ENCODE data around the gene SYT1. TPM values are rescaled to one million over a fixed set of nuclear protein-coding genes. Genes with fewer than 3 reads are reported as not detected.
A peak's percentile ranks its signal among the peaks of the same experiment; 100 is the strongest.

Gene SYT1
- total and polyA plus RNA-seq, 8 donors: under 0.01 to 11.4 (median 0.88) TPM

DNA sequence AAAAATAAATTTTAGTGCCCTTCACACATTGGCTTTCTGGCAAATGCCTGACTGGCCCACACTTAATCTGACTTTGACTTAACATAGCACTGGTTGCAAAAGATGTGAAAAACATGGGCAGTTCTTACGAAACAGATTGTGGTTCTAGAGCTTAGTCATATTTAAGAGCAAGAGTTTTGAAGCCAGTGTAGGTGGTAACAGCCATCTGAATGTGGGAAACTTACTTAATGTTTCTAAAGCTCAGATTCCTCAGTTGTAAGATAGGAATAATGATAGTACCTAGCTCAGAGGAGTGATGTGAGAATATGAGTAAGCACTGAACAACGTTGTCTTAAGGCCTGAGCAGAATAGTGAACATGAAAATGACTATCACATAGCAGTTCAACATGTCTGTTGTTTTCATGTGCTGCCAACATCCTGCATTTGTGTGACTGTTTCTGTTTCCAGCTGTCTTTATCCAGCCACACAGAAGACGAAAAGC lies 262.7 kb downstream of the SYT1 start:
- Histone ChIP-seq H3K36me3 (no peaks in the 10 kb centered on the region), H3K4me1 (no peaks in the 10 kb centered on the region), H3K27ac (no peak overlapping the region), H3K27me3 (no peaks in the 10 kb centered on the region), H3K9me3 (no peaks in the 10 kb centered on the region), H3K4me3 (no peak overlapping the region)
- peak in 1 of 2 donors; percentile 16 for DNase-seq
- intact Hi-C loops (cut with DNase I; ENCODE audit: low total_unique reads): no loop called here
- WGBS, 5 donors: 47 to 64% (median 51%) methylated on average over 3 of the region's 3 CpGs
- TF ChIP-seq, protein P1, sequence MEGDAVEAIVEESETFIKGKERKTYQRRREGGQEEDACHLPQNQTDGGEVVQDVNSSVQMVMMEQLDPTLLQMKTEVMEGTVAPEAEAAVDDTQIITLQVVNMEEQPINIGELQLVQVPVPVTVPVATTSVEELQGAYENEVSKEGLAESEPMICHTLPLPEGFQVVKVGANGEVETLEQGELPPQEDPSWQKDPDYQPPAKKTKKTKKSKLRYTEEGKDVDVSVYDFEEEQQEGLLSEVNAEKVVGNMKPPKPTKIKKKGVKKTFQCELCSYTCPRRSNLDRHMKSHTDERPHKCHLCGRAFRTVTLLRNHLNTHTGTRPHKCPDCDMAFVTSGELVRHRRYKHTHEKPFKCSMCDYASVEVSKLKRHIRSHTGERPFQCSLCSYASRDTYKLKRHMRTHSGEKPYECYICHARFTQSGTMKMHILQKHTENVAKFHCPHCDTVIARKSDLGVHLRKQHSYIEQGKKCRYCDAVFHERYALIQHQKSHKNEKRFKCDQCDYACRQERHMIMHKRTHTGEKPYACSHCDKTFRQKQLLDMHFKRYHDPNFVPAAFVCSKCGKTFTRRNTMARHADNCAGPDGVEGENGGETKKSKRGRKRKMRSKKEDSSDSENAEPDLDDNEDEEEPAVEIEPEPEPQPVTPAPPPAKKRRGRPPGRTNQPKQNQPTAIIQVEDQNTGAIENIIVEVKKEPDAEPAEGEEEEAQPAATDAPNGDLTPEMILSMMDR (IDR thresholded peaks at IDR 0.05): no peak
- TF ChIP-seq POLR2A (IDR thresholded peaks at IDR 0.05) (no peak), POLR2AphosphoS5 (IDR thresholded peaks at IDR 0.05) (no peak), EP300 (IDR thresholded peaks at IDR 0.05) (no peak)

DNA sequence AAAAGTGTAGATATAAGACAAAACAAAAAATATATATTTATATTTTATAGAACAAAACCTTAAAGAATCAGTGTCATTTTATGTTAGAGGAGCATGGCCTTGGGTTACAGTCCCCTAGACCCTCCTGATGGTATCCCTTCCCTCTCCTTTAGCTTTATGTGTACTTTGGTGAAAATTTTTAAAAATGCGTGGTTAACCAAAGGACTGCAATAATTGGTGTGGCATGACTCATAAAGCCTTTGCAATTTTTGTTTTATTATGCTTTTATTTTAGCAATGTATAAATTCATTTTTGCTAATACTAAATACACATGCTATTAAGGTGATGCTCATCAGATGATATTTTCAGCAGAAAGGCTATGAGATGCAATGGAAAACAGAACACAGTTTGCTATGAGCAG lies 264.4 kb downstream of the SYT1 start:
- Histone ChIP-seq H3K4me1 (no peaks in the 10 kb centered on the region), H3K4me3 (no peak overlapping the region), H3K9me3 (no peaks in the 10 kb centered on the region), H3K27ac (no peak overlapping the region), H3K36me3 (no peaks in the 10 kb centered on the region), H3K27me3 (no peaks in the 10 kb centered on the region)
- no peak for TF ChIP-seq POLR2A (IDR thresholded peaks at IDR 0.05)
- TF ChIP-seq, protein P1 (IDR thresholded peaks at IDR 0.05): no peak
- intact Hi-C loops (cut with DNase I; ENCODE audit: low total_unique reads): no loop called here
- 85 to 93% (median 89%) methylated on average over 1 of the region's 1 CpG for WGBS, 5 donors
- DNase-seq: no peak

DNA sequence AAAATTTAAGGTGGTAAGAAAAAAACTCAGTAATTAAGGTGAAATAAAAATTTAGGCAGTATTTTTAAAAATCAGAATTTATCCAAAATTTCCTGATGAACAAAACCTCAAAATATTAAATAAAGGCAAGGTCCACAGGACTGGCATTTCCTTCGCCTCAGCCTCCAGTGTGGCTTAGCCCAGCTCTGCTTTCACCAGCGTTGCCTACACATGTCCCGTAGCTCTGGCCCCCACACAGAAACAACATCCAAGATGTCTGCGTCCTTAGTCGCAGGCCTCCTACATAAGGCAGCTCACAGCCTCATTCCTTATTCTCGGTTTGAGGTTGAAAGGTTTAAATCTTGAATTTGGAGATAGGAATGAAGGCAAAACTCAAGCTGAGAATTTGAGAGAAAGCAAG lies 274.3 kb downstream of the SYT1 start:
- intact Hi-C loops (cut with DNase I; ENCODE audit: low total_unique reads): no loop called here

DNA sequence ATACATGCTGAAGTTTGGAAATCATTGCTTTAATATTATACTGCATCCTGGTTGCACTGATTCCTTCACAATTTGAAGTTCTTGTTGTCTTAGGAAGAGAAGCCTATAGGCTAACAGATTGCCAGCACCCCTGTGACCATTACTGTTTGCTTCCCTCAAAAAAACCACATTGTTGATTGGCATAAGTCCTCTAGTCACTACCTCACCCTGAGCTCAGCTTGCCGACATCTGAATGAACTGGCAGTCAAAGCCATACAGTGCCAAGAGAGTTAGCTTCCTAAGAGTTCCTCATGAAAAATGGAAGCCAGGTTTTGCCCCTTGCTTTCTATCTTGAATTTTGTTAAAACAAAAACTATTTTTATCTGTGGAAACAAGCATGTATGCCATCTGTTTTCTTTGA lies 276.1 kb downstream of the SYT1 start:
- intact Hi-C loops (cut with DNase I; ENCODE audit: low total_unique reads): no loop called here
- WGBS, 5 donors: 50 to 65% (median 59%) methylated on average over 1 of the region's 1 CpG

More for the DNA sequence above, 274.3 kb downstream of the SYT1 start:
- Histone ChIP-seq H3K27ac (no peak overlapping the region), H3K9me3 (no peaks in the 10 kb centered on the region), H3K4me1 (no peaks in the 10 kb centered on the region), H3K4me3 (no peak overlapping the region), H3K36me3 (no peaks in the 10 kb centered on the region), H3K27me3 (no peaks in the 10 kb centered on the region)
- TF ChIP-seq, protein P1 (IDR thresholded peaks at IDR 0.05): no peak
- TF ChIP-seq EP300 (IDR thresholded peaks at IDR 0.05) (no peak), POLR2AphosphoS5 (IDR thresholded peaks at IDR 0.05) (no peak), POLR2A (IDR thresholded peaks at IDR 0.05) (no peak)
- DNase-seq: no peak
- 83 to 92% (median 90%) methylated on average over 6 of the region's 6 CpGs for WGBS, 5 donors

More for the DNA sequence above, 276.1 kb downstream of the SYT1 start:
- H3K4me1 ChIP-seq: no peaks in the 10 kb centered on the region
- H3K4me3 ChIP-seq: no peak overlapping the region
- no peak overlapping the region for H3K27ac ChIP-seq
- no peak for DNase-seq
- no peaks in the 10 kb centered on the region for H3K36me3 ChIP-seq
- no peaks in the 10 kb centered on the region for H3K9me3 ChIP-seq
- H3K27me3 ChIP-seq: no peaks in the 10 kb centered on the region
- no peak for TF ChIP-seq POLR2A (IDR thresholded peaks at IDR 0.05)
- no peak for TF ChIP-seq EP300 (IDR thresholded peaks at IDR 0.05)
- TF ChIP-seq, protein P1 (IDR thresholded peaks at IDR 0.05): no peak
- no peak for TF ChIP-seq POLR2AphosphoS5 (IDR thresholded peaks at IDR 0.05)
